HTERT RPE-1 (cell line): ENCODE data around the gene SHANK2.

Experiments
- in situ Hi-C: fragments of 300-500 bp; cut with MboI; formaldehyde crosslinking; loops from 4 replicates; pipeline ENCODE4 v1.14.3; 2020; ENCODE audit warnings: low sequenced_read_pairs

The SHANK2 gene

DNA sequence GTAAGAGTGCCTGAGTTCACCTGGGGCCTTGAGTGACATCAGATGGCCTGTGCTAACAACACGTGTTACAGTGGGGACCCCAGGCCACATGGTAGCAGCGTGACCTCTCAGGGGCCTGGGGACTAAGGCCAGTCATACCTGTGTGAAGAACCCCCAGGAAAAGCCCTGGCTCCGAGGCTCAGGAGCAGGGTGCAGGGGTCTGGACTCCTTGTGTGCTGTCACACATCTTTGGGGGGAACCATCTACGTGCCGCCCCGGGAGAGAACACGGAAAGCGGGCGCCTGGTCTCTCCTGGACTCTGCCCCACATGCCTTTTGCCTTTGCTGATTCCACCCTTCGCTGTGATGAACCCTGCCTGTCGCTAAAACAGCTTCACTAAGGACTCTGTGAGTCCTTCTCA, 48.7 kb downstream of the SHANK2 start:
- in situ Hi-C loops: no loop called here

GRCh38 chr11:71202966-71203365, 49.4 kb downstream of the SHANK2 start:
- in situ Hi-C loops: no loop called here

DNA sequence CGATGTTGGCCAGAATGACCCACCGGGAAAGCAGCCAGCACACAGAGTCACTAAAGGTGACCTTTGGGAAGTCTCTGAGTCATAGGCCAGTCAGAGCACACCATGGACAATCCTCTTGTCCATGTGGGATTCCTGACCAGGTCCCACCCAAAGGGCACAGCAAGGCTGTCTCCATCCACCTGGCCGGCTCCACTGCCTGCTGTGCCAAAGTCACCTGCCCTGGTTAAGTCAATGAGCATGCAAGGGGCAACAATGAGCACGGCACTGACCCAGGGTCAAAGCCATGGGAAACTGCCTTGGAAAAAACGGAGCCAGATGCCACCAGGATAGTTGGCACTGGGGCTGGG, 49.8 kb downstream of the SHANK2 start:
- in situ Hi-C loops: no loop called here
